AG08396 (cell line): ENCODE data around the gene PPM1H.
A peak's percentile ranks its signal among the peaks of the same experiment; 100 is the strongest.
"Not testable (repeated sequence)": the region's sequence is repeated elsewhere in the genome, so short reads cannot be mapped to it uniquely, and the experiment has no call there.

Source experiments
- DNase-seq: peaks from one replicate; pipeline ENCODE4 v3.0.0; 2012; ENCODE audit warnings: low spot score, mixed read lengths

The PPM1H gene

DNA sequence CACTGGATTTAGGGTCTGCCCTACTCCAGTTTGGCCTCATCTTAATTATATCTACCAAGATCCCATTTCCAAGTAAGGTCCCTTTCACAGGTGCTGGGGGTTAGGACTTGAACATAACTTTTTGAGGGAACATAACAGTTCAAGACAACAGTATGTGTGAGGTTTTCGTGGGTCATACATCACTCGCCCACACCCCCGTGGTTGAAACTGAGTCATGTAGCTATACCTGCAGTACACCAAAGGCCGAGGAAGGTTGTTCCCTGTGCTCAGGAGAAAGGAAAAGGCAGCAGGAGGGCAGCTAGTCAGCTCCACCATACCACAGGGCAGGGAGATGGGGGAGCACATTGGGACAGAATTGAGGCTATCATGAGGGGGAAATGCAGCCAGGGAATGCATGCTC lies 167.0 kb downstream of the PPM1H start:
- no peak for DNase-seq

- no peak for DNase-seq
Observed at GRCh38 chr12:62767496-62767895, 167.5 kb downstream of the PPM1H start.

DNA sequence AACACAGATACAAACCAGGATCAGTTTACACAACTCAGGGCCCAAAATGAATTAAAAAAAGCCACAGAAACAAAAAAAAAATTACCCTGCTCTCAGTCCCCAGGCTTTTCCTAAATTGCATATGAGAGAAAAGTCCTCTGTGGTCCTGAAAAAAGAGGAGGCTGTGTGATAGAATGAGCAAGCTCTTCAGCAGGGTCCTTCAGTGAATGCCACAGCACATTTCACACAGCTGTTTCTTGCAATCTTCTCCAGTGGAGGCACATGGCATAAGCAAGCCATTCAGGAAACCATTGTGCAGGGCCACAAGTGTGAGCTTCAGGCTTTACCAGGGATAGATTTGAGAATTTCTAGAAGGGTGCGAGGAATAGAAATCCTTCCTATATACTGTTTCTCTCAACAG lies 168.5 kb downstream of the PPM1H start:
- DNase-seq, result no peak

GRCh38 chr12:62763861-62764645 lies 170.9 kb downstream of the PPM1H start:
- DNase-seq, result no peak

- DNase-seq, result no peak
Observed at GRCh38 chr12:62763312-62763711, 171.6 kb downstream of the PPM1H start.

DNA sequence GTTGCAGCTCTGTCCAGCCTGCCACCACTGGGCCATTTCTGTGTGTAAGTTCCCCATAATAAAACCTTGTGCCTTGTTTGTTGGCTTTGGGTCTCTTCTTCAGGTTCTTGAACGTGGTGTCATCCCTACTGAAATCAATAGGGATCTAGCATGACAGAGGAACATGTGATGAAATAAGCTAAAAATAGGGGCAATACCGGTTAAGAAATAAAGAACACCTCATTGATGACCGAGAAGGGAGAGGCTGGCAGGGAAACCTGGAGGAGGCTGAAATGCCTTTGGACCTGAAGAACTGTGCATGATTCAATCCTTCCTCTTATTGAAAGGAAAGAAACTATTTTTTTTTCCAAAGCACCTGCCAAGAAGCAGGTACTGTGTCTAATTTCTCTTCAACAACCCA lies 172.3 kb downstream of the PPM1H start:
- no peak for DNase-seq

DNA sequence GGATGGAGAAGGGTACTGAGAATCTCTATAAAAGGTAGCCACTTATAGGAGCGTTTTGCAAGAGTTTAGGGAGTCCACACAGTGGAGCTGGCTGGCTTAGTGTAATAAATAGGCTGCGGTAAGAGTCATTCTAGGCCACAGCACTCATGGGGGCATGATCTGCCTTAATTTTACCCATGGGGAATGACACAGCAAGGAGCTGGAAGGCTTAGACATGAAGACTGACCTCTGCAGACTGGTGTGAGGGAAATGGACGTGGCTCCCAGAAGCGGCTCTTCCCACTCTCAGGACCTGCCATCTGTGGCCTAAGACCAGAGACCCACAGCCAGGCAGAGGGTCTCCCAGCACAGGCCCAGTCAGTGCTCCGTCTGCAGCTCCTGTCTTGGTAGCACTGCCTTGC lies 173.3 kb downstream of the PPM1H start:
- no peak for DNase-seq

GRCh38 chr12:62760779-62761178 lies 174.2 kb downstream of the PPM1H start:
- DNase-seq, result no peak

DNA sequence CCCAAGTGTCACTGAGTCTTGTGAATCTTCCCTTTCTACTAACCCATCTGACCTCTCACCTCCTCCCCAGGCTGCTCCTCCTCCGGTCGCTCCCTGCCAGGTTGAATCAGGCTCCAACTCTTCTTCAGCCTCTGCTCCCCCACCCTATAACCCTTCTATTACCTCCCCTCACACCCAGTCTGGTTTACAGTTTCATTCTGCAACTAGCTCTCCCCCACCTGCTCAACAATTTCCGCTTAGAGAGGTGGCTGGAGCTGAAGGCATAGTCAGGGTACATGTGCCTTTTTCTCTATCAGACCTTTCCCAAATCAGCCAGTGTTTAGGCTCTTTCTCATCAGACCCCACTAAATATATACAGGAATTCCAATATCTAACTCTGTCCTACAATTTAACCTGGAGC lies 174.6 kb downstream of the PPM1H start:
- not testable (repeated sequence) for DNase-seq

DNA sequence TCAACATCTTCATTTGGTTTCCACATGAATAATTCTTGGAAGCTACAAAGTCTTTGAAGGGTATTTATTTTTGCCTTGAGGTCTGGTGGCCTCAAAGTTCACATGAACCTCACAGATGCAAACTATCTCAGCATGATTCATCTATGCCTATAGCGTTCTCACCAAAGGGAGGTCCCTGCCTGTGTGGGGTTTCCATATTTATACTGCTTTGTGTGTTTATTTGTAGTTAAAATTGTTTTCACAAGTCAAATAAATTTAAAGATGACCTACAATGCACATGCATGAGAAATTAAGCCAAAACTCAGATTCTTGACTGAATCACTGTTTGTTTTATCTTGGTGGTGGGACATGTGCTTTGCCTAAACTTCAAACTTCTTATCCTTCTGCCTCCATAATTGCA lies 176.7 kb downstream of the PPM1H start:
- DNase-seq, result peak; percentile 31

DNA sequence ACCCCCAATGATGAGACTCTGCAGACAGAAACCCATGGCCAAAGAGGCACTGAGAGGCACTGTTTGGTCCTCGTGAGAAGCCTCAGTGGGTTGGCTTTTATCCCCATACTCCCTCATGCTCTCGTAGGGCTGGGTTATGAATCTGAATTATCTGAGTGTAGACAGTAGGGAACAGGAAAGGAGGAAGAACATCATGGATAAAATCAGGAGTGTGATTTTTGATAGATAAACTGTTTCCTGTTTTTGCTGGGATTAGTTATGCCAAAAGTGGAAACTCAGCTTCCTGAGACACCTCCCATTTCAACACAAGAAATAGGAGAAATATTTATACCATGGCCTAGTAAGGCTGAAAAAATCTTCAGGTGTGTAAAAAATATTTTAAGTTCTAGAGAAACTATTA lies 177.9 kb downstream of the PPM1H start:
- DNase-seq, result no peak

DNA sequence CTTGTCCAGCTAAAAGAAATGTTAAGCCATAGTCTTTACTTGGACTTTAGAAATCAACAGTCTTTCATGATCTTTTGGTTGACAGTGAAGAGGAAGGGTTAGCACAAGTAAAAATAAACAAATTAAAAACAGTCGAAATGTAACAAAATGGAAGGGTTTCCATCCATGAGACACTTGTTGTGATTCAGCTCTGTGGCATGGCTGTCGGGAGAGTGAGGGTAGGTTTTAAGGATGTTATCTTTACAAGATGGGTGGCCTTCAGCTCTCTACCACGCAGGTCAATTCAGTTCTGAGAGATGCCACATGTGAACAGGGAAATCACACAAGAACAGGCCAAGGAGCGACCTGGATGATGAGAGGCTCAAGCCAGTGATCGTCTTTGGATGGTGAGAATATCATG lies 180.2 kb downstream of the PPM1H start:
- DNase-seq, result no peak

DNA sequence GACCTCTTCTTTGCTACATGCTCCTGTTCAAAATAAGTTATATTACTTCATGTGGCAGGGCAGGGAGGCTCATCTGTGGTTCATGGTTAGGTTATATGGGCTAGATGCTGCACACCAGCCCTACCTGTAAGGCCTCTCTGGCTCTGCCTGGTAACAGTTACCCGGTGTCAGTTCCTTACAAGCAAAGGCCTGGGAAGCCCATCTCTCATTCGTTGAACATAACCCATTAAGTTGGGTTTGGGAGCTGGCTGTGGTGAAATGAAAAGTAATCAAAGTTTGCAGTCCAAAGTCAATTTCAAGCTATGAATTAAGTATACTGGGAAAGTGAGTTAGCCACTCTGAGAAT lies 183.2 kb downstream of the PPM1H start:
- DNase-seq, result no peak

DNA sequence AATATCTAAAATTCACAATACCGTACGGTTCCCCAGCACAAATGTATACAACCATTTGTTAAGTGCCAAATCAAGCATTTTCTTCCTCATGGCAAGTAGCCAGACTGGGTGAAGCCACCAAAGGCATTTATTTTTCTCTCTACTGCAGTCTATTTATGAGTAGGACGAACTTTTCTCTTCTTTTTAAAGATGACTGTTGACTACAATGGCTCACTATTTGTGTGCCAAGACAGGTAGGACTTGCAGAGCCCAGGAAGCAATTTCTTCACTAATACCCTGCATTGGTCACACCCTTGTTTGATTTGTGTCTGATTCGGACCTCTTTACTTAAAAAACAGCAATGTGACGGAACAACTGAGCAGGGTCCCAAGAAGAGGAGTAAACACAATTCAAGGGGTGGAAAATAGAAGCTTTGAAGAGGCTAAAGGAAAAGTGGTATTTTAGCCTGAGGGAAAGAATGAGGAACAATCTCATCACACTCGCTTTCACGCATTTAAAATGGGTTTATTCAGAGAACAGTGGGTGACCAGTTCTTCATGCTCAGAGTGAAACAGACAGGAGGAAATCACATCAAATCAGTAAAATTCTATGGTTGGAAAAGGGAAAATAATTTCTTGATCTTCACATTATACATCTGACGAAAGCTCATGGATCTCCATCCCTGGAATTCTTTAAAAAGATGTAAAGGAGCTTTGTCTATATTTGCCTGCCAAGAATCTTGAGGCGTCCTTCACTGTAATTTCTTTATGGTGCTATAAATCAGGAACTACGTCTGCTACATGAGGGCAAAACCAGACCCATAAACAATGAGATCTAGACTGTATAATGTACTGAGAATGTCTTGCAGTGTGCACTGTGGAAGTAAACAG lies 183.8 kb downstream of the PPM1H start:
- no peak for DNase-seq

DNA sequence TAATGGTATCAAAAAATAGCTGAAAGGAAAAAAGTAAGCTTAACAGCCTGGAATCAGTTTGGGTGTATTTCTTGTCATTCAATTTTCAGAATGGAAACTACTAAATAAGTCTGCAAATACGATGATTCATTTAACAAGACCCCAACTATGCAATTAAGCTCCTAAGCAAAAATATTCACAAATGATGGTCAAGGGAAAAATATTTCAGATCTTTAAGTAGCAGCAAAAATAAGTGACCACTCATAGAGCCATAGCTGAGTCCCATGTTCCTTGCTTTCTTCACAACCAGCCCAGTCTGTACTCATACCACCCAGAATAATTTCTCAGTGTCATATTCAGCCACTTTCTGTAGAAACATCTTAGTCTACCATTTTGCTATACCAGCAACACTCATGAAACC lies 185.4 kb downstream of the PPM1H start:
- no peak for DNase-seq

GRCh38 chr12:62748941-62749468 lies 185.9 kb downstream of the PPM1H start:
- no peak for DNase-seq

GRCh38 chr12:62744551-62744950 lies 190.4 kb downstream of the PPM1H start:
- DNase-seq, result no peak

GRCh38 chr12:62739266-62740015 lies 195.5 kb downstream of the PPM1H start:
- no peak for DNase-seq

DNA sequence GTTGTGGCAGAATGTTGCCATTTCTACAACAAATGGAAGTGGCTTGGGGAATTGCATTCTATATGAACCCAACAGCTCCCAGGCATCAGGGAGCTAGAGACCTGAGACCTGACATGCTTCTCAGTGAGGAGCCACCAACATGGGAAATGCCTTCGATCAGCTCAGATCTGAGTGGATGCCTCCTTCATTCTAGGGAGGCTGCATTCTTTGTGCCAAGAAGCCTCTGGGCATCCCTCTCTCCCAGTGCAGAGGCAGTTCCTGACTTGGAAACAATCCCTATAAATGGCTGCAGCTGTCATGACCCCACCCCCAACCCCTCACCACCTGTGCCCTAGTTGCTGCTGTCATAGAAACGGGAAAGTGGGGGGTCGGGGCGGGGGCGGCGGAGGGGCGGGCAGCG lies 196.3 kb downstream of the PPM1H start:
- DNase-seq, result no peak

DNA sequence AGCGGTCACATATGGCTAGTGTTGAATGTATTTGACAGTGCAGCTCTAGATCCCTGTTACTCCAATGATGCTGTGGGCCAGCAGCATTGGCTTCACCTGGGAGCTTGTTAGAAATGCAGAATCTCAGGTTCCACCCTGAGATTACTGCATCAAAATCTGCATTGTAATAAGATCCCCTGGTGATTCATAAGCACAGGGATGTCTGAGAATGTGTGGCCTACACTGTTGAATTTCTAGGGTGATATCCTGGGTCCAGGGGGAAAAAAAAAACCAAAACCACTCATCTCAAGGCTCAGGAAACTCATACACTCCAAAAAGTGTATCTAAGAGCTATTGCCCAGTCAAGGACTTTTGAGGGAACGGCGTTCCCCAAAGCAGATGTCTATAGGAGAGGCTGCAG lies 196.8 kb downstream of the PPM1H start:
- DNase-seq, result no peak

DNA sequence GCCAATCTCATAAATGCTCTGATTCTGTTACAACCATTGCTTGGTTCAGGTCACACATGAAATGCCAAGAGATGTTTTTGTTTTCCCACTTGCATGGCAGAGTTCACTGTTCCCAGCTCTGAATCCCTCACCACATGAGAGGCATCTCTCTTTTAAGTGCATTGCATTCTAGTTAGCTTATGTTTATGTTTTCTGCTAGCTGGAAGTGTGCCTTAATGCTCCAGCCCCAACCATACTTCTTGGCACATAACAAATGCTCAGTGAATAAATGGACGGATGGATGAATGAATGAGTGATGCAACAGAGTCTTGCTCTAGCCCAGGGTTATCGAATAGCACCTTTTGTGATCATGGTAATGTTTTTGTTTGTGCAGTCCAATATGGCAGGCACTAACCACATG lies 197.3 kb downstream of the PPM1H start:
- DNase-seq, result no peak

GRCh38 chr12:62737188-62737587 lies 197.8 kb downstream of the PPM1H start:
- no peak for DNase-seq

- DNase-seq, result no peak
Observed at GRCh38 chr12:62736596-62736995, 198.4 kb downstream of the PPM1H start.
